AML-193 (cell line): Measurements from ENCODE around the gene ZNF556.

Experiments used
- DNase-seq, 2 experiments: peaks; one replicate each; lab custom pipeline; 2025; lab: John Stamatoyannopoulos, UW

Gene ZNF556

DNA sequence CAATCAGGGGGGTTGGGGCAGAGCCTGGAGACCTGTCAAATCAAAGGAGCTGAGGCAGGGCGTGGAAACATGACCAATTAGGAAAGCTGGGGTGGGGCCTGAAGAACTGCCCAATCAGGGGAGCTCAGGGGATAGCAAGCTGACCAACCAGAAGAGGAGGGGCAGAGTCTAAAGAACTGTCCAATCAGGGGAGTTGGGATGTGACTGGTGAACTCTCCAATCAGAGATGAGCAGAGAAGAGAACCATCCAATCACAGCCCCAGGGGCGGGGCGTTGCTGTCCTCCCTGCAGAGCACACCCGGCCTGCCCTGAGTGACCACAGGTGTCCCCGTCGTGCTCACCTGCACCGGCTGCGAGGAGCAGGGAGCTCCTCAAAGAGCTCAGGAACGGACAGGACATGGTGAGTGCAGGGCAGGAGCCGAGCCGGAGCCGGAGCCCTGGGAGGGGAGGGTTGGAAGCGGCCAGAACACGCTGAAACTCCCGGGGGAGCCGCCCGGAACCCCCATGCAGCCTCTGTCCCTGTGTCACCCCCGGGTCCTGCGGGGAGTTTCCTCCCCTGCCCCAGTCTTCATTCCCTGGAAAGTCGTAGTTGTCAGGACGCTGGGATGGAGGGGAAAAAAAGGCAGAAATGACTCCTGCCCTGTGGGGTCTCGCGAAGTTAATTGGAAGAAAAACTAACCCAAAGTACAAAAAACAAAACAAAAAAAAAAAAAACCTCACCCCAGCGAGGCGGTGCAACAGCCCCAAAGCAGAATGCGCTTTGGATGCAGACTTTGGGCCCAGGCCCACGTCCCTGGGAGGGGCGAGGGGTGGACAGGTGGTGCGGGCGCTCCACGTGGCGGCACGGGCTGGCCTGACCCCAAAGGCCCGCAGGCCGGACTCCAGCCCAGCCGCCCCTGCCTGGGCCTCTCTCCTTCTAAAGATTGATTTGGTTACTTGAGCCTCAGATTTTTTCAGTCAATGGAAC is at the start of gene ZNF556:
TSS of gene ZNF556 (plus strand) at position 311 of the 967 bp plus-strand sequence. CDS start at position 398, 87 bp downstream.
- DNase-seq: no peak

DNA sequence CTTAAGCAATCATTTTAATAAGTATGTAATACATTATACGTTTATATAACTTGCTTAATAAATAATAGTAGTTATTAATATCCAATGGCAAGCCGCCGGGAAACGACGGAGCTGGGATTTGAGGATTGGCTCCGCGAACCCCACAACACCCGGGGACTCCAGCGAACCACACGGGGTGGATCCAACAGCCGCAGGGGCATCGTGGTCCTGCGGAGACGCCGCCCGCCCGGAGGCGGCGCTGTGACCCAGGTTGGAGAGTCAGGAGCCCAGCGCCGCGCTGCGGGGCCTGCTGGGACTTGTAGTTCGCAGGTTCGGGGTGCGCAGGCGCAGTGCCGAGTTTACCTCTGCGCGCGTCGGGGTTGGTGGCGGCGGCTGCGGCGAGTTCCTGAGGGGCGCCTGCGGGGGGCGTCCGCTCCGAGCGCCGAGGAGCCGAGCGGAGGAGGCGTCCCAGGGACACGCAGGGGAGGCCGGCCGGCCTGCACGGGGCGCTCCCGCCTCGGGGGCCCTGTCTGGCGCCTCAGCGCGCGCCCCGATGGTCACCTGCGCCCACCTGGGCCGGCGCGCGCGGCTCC is 47.5 kb upstream of the ZNF556 start, which contains the start of gene ZNF554:
TSS of gene ZNF554 (plus strand) at position 329 of the 572 bp plus-strand sequence. CDS start at position 533, 204 bp downstream.
- DNase-seq: peak; percentile 89 to 90

DNA sequence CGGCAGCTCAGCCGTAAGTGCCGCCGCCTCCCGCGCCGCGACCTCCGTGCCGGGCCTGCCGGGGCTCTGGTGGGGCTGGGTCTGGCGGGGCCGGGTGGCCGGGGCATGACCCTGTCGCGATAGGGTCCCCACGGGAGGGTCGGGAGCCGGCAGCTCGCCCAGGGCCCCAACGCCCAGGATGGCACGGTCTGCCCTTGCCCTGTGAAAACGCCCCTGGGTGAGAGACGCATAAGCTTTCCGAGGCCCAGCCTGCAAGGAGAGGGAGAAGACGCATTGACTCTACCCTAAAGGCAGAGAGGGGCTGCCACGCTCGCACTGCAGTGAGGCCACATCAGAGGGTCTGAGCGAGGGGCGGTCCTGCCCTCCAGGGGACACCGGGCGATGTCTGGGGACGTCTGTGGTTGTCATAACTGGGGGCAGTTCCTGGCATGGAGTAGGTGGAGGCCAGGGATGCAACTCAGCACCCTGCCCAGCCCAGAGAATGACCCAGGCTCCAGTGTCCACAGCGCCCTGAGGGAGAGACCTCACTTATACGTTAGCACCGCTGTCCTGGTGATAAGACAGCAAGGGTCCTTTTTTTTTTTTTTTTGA is 46.9 kb upstream of the ZNF556 start:
- no peak for DNase-seq

DNA sequence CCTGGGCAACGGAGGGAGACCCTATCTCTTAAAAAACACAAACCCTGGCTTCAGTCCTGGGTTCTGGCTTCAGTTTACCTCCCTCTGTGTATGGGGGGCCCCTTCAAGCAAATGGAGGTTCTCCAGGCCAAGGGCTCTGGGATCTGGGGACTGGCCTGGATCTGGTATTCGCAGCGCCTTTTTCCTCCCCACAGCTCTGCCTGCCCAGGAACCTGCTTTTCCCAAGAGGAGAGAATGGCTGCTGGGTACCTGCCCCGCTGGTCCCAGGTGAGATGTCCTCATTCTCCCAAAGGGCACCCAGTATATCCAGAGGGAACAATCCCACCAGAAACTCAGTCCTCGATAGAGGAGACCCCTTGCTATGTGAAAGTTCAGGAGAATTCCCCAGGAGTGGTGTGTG is 44.3 kb upstream of the ZNF556 start:
- no peak for DNase-seq

DNA sequence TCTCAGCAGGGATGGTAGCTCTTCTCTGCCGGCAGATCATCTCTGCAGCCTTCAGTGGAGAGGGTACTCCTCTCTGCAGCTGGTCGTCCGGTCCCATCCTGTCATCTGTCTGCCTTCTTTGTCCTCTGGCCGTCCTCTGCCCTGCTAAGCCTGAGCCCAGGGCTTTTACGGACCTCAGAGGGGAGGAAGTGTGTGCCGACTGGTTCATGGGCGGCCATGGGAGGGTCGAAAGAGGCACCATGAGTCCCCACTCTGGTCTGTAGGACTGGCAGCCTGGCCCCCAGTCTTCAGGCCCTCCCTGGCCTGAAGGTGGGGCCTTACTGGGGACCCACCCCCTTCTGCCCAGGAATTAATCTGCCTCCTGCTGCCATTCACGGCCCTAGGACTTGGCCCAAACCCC is 43.5 kb upstream of the ZNF556 start:
- DNase-seq: no peak

DNA sequence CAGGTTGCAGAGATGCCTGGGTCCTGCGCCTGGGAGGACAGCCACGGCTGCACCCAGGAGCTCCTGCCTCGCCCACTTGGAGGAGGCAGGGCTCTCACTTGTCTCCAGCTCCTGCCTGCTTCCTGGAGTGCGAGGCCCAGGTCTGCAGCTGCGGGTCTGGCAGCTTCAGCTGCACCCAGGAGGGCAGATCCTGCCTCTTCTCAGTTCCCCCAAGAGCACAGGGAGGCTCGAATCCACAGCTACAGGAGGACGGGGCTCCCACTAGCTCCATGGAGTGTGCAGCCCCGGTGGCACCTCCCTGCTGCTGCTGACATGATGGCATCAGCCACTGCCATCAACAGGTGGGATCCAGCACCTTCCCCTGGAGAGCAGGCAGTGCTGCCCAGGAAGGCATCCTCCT is 43.0 kb upstream of the ZNF556 start:
- DNase-seq: no peak

DNA sequence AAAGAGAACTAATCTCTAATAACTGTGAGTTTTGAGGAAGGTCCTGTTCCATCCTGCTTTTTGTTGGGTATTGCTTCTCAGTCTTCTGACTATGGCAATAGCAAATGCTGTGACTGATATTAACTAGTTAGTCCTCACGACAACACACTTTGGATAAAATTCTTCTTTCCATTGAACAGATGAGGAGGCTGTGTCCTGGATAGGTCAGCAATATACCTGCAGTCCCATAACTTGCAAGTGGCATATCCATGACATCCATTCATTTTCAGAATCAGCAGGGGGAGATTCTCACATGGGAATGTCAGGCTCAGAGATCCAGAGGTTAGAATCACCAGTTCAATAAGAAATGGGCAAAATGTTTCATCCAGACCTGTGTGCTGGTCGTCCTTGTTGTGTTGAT is 40.1 kb upstream of the ZNF556 start:
- no peak for DNase-seq

DNA sequence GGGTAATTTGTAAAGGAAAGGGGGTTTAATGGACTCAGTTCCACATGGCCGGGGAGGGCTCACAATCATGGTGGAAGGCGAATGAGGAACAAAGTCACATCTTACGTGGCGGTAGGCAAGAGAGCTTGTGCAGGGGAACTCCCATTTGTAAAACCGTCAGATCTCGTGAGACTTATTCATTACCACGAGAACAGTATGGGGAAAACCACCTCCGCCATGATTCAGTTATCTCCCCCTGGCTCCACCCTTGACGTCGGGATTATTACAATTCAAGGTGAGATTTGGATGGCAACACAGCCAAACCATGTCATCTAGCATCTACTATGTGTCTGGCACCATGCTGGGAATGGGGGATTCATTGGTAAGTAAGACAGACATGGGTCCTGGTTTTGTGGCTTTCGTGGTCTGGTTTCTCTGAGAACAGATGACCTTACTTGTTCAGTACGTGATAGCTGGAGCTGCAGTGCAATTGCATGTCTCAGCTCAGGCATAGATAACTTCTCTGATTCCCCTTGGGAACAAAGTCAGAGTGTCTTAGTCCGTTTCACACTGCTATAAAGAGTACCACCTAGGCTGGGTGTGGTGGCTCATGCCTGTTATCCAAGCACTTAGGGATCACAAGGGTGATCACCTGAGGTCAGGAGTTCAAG is 39.2 kb upstream of the ZNF556 start:
- no peak for DNase-seq

DNA sequence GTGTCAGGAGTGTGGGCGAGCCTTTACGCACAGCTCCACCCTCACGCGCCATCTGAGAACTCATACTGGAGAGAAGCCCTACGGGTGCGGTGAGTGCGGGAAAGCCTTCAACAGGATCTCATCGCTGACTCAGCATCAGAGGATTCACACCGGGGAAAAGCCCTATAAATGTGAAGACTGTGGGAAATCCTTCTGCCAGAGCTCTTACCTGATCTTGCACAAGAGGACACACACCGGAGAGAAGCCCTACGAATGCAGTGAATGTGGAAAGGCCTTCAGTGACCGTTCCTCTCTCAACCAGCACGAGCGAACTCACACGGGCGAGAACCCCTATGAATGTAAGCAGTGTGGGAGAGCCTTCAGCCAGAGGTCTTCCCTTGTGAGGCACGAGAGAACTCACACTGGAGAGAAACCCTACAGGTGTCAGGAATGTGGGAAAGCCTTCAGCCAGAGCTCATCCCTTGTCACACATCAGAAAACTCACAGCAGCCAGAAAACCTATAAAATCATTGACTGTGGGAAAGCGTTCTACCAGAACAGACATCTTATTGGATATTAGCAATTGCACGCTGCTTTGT is 32.8 kb upstream of the ZNF556 start:
- DNase-seq: no peak

DNA sequence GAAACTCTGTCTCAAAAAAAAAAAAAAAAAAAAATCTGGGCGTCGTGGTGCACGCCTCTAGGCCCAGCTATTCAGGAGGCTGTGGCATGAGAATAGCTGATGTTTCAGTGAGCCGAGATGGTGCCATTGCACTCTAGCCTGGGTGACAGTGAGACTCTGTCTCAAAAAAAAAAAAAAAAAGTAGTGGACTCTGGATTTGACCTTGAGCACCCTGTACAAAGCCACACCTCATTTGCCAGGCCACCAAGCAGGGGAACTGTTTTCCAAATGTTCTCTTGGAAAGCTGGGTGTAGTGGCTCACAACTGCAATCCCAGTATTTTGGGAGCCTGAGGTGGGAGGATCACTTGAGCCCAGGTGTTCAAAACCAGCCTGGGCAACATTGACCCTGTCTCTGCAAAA is 29.7 kb upstream of the ZNF556 start:
- no peak for DNase-seq

DNA sequence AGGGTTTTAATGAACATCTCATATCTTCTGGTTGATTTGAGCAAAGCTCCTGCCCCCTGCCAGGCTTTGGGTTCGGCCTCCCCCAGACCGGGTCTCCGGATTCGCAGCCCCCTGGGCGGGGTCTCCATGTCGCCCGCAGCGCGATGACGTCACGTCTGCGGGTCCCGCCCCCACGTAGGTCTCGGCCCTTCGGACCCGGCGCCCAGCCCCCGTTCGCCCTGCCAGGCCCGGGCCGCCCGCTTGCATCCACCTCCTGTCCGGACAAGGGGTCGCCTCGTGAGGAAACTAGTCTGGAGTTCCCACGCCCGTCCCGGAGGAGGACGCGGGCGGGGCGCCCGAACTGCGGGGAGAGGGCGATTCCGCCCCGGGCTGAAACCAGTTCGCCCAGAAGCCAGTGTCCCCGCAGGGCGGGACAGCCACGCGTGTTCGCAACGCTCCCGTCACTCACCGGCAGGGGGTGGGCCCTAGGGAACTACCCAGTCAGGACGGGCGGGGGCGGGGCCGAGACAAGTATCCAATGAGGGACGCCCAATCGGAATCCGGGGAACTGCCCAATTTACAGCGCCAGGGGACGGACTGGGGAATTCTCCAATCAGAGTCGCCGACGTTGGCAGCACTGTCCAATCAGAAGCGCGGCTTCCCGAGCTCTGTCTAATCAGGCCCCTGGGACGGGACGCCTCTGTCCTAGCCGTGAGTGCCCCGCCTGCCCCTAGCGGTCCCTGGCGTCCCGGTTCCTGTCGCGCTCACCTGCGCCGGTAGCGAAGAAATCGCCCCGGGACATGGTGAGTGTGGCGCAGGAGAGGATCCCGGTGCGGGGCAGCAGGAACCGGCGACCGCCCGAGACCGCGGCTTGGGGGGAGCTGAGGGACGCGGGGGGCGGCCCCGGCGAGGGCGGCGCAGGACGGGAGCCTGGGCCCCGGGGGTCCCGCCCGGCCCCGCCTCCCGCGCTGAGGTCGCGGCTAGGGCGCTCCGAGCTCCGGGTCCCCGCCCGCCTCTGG is 26.0 kb upstream of the ZNF556 start, which contains the start of gene ZNF555:
TSS of gene ZNF555 (plus strand) at position 682 of the 998 bp plus-strand sequence. CDS start at position 780, 98 bp downstream.
- DNase-seq: peak; percentile 86 to 87

DNA sequence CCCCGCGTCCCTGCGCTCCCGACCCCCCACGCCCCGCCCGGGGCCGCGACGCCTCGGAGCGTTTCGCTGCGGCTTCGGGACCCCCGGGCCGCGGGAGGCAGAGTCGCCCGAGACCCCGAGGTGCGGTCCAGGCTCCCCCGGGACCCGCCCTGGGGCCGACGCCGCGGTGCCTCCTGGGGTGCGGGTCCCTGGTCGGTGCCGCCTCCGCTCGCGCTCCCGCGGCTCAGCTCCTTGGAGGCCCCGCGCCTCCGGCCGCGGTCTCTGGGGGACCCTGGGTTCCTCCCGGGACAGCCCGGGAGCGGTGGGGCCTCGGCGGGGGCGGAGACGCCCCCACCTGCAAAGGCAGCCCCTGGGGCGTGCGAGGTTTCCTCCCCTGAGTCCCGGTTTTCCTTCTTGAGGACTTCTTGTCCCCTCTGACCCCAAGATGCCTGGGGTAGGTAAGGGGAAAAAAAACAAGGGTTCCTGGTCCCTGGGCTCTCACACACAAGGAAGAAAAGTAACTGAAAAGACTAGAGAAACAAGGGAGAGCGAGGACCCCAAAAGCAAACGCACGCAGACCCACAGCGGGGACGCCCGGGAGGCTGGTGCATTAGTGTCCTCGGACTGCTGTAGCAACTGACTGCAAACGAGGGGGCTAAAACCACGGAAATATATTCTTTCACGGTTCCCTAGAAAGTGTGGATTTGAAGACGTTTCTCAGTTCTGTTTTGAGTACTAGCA is 25.1 kb upstream of the ZNF556 start:
- no peak for DNase-seq

DNA sequence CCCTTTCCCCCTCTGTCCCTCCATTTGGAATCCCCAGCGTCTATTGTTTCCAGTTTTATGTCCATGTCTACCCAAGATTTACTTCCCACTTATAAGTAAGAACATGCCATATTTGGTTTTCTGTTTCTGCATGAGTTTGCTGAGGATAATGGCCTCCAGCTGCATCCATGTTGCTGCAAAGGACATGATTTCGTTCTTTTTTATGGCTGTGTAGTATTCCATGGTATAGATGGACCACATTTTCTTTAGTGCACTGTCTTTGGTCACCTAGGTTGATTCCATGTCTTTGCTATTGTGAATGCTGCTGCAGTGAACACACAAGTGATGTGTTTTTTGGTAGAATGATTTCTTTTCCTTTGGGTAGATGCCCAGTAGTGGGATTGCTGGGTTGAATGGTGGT is 22.0 kb upstream of the ZNF556 start:
- DNase-seq: no peak

DNA sequence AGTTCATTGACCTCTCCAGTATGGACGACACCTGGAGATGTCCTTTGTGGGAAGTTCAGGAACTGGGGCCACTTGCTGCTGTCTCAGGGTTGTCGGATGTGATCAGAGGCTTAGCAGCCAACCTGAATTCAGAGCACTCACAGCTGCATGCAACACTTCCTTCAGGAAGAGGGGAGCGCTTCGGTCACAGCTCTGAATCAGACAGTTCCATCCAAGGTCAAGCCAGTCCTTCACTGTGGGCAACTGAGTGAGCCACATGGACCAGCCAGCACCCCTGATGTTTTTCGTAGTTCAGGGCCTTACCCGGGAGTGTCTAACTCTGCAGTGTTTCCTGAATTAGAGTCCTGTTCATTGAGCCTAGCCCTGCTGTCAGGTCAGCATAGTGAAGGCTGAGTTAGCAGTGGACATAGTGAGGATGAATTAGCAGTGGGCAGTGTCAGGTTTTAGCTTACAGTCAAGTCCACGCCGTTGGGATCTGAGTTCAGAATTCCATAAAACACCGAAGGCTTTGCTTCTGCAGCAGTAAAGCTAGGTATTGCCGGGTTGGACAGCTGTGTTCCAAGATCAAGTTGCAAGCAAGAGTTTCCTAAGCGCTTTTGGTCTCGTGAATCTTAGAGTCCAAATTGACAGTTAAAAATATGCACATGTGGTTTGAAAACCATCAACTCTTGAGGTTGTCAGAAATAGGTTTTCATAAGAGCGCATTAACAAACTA is 20.8 kb upstream of the ZNF556 start:
- no peak for DNase-seq

DNA sequence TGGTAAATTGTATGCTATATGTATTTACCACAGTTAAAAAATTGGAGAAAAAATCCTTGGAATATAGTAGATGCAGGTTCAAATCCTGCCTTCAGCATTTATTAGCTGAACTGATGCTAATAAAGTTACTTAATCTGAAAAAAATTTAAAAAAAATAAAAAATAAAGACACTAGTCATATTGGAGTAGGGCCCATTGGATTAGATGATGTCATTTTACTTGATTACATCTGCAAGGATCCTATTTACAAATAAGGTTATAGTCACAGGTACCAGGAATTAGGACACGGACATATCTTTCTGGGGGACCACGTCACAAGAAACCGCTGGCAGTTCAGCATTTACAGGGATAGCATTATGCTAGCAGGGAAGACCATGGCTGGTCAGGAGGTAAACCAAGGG is 19.6 kb upstream of the ZNF556 start:
- DNase-seq: no peak

DNA sequence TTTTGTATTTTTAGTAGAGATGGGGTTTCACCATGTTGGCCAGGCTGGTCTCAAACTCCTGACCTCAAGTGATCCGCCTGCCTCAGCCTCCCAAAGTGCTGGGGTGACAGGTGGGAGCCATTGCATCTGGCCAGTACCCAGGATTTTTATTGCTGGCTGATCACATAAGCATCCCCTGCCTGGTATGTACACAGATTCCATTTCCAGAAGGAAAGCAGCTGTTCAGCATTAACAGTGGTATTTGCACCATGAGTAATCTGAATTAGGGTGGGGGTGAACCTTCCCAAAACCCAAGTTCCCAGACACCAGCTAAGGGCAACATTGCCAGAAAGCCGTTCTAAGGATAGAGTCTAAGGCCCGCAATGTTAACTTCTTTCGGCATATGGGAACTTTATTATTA is 18.5 kb upstream of the ZNF556 start:
- no peak for DNase-seq

DNA sequence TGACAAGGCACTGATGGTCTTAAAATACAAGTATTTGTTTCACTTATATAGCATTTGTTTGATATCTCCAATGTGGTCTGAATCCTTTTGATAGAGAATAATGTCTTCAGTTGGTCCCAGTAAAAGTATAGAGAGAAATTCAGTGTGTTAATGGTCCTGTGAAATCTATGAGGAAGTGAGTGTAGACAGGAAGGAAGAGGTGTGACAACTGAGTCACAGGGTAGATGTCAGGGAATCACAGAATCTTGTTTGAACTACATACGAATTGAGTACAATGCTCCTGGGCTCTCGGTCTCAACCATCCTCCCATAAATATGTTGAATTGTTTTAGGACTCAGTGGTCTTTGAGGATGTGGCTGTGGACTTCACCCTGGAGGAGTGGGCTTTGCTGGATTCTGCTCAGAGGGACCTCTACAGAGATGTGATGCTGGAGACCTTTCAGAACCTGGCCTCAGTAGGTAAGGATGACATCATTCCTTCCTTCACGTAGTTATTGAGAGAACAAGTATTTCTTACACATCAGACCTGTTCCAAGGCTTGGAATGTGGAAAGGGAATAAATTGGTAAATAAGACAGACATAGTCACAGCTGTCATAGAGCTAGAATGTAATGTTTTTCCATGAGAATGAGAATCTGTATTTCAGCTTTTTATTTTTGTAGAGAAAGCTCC is 16.7 kb upstream of the ZNF556 start:
- DNase-seq: no peak

DNA sequence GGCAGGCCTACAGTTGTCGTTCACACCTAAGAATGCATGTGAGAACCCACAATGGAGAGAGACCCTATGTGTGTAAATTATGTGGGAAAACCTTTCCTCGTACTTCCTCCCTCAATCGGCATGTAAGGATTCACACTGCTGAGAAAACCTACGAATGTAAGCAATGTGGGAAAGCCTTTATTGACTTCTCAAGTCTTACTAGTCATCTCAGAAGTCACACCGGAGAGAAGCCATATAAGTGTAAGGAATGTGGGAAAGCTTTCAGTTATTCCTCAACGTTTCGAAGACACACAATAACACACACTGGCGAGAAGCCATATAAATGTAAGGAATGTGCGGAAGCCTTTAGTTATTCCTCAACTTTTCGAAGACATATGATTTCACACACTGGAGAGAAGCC is 14.5 kb upstream of the ZNF556 start:
- no peak for DNase-seq
